ENCODE measurements around the gene TMC4. TPM values are rescaled to one million over a fixed set of nuclear protein-coding genes. Genes with fewer than 3 reads are reported as not detected.
"Not testable (repeated sequence)": the region's sequence is repeated elsewhere in the genome, so short reads cannot be mapped to it uniquely, and the experiment has no call there.

The TMC4 gene
- total RNA-seq, 2 experiments from 2014 or later, result not detected

DNA sequence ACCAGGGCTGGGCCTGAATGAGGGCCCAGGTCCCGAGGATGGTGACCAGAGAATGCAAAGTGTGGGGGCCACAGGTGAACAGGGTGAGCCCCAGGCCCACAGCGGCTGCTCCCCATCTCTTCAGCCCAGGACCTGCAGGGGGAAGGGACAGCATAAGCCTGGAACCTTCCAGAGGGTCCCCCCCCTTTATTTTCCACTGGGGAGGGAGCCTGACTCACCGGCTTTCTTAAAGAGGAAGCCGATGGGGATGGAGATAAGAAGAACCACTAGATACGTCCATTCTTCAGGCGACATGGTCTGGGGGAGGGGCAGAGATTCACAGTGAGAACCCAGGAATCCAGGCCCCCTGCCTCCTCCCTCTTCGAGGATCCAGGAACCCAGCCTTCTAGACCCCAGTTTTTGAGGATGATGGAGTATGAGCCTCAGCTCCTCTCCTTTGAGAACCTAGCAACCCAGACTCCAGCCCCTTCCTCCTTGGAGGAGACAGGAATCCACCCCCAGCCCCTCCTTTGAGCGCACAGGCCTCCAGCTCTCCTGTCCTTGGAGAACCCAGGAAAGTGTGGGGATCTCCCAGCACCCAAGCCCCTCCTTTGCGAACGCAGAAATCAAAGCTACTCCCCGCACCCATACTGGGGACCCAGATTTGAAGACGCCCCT is 15.4 kb upstream of the TMC4 start:
- ChIA-PET CTCF (interaction anchor here (0.6 to 2.0 kb wide), 9 partner anchors 10 to 519 kb away, joined by 3 to 9 read pairs (median 5); partner anchors contain the start of genes LENG1 and TMC4), POLR2A (interaction anchor here (1.3 to 5.8 kb wide), 3 partner anchors 17 to 51 kb away, joined by 3 to 131 read pairs (median 10); partner anchors contain the start of genes CNOT3, LENG1 and RPS9)

DNA sequence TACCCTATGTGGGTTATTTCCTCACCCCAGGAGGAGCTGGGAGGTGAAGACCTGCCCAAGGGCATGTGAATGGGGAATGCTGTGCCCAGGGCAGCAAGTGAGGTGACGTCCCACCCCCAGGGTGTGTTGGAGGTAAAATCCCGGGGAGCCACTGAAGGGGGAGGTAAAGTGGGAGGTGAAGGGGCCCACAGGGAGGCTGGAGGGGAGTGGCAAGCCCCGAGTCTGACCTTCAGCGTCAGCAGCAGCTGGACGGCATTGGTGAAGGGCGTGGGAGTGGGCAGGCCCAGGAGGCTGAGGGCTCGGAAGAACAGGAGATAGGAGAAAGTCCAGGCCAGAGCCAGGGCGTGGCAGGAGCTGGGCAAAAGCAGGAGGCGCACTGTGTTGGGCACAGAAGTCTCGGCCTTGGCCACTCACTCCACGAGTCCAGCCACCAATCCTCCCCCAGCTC is 14.0 kb upstream of the TMC4 start:
- ChIA-PET CTCF (interaction anchor here (1.9 to 2.0 kb wide), 2 partner anchors 17 to 19 kb away, joined by 5 to 6 read pairs; no protein-coding TSS in a partner anchor), POLR2A (no interaction called here)

DNA sequence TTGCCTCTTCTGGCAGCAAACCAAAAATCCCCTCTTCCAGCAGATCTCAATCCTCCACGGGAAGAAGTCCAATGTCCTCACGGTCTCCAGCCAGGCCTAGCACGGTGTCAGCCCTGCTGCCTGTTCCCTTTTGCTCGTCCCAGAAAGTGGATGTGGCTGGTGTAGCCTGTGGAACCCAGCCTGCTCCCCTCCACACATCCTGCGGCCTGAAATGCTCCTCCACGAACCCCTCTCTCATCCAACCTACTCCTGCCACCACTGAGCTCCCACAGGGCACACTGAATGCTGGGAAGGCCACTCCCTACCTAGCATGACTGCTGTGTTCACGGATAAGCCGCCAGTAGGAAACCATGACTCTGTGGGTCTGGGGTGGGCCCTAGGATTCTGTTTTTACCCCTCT is 13.4 kb upstream of the TMC4 start:
- ChIA-PET CTCF (interaction anchor here (1.9 kb wide), 1 partner anchor 19 kb away, joined by 5 read pairs; no protein-coding TSS in a partner anchor), POLR2A (no interaction called here)

DNA sequence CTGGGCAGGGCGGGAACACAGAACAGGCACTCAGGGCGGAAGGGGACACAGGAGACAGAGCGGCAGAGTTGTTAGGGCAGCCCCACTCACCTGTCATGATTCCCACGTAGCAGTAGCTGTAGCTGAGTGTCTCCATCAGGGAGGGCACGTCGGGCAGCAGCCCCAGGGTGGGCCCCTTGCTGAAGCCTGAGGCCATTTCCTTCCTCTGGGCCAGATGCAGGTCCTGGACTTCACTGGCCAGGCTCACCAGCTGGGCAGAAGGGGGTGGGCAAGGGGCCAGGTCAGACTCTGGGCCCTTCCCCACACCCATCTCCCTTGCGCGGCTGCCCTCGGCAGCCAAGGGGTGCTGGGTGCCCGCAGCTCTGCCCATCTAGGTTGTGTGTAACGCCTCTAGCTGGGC is 10.5 kb upstream of the TMC4 start:
- POLR2A ChIA-PET, result no interaction called here
- CTCF ChIA-PET, result interaction anchor here (1.2 kb wide), 1 partner anchor 15 kb away, joined by 3 read pairs; no protein-coding TSS in a partner anchor

DNA sequence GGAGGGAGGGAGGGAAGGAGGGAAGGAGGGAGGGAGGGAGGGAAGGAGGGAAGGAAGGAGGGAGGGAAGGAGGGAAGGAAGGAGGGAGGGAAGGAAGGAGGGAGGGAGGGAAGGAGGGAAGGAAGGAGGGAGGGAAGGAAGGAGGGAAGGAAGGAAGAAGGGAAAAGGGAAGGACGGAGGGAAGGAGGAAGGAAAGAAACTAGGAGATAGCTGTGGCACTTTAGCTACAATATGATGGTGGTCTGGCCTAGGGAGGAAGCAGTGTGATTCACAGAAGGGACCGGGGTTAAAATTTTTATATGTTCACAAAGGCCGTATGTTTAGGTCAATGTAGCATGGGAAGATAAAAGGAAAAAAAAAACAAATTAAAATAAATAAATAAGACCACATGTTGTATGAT is 8.9 kb upstream of the TMC4 start:
- POLR2A ChIA-PET, result interaction anchor here (0.7 kb wide), 1 partner anchor 70 kb away, joined by 5 read pairs; no protein-coding TSS in a partner anchor
- CTCF ChIA-PET, result not testable (repeated sequence)

DNA sequence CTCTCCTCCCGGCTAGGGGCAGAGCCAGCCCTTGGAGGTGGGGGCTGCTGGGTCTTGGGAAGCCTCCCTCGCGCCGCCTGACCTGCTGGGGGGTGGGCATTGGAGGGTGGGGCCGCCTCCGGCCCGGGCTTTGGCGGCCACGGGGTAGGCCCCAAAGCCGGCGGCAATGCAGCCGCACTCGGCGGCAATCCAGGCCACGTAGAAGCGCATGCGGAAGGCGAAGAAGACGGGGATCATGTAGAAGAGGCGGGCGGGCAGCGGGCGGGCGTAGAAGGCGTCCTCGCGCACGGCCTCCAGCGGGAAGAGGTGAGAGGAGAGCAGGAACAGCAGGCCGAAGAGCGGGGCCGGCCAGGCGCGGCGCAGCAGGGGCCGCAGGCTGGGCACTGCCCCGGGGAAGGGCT is 7.7 kb upstream of the TMC4 start:
- ChIA-PET CTCF (no interaction called here), POLR2A (no interaction called here)

DNA sequence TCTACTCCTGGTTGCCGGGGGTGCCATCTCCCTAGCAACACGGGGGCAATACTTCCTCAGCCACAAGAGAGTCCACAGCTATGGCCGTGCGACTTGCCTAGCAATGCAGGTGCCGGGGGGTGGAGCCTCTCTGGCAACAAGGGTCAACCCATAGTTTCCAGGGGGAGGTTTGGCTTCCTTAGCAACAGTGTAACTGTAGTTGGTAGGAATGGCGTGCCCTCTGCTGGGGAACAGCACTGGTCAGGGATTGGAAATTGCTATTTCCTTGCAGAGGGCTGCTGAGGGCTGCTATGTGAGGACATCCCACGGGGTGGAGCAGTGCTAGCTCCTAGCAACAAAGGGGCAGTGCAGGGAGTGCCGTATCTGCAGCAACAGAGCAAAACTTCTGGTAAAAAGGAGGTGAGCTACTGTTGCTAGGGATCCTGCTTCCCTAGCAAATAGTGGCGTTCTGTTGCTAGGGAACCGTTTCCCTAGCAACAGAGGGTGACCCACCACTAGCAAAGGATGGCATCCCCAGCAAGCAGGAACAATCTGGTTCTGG is 7.0 kb upstream of the TMC4 start:
- POLR2A ChIA-PET, result interaction anchor here (0.6 kb wide), 2 partner anchors 13 to 23 kb away, joined by 3 read pairs; no protein-coding TSS in a partner anchor

DNA sequence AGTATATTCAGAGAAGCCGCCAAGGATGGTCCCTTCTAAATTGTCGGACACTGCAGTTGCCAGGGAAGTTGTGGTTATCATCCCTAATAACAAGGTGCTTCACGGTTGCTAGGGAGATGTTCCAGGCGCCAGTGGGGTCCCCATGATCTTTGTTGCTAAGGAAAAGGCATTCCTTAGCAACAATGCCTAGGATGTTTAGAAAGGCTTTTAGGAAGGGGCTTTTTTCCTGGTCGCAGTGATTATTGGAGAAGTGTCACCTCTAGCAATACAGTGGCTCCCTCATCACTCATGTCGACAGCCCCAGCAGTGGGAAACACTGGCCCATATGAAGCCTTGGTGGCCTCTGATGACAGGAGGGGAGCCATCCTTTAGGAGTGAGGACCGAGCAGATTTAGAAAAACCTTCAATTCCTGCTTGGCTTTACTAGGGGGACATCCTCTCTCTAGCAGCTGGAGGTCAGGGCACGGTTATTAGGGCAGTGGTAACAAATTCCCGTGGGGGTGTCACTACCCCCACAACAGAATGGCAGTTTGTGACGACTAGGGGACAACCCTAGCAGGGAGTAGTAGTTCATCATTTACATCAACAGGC is 6.4 kb upstream of the TMC4 start:
- CTCF ChIA-PET, result no interaction called here
- POLR2A ChIA-PET, result interaction anchor here (0.6 kb wide), 2 partner anchors 12 to 24 kb away, joined by 3 read pairs; no protein-coding TSS in a partner anchor

More for the DNA sequence above, 7.0 kb upstream of the TMC4 start:
- CTCF ChIA-PET, result no interaction called here

DNA sequence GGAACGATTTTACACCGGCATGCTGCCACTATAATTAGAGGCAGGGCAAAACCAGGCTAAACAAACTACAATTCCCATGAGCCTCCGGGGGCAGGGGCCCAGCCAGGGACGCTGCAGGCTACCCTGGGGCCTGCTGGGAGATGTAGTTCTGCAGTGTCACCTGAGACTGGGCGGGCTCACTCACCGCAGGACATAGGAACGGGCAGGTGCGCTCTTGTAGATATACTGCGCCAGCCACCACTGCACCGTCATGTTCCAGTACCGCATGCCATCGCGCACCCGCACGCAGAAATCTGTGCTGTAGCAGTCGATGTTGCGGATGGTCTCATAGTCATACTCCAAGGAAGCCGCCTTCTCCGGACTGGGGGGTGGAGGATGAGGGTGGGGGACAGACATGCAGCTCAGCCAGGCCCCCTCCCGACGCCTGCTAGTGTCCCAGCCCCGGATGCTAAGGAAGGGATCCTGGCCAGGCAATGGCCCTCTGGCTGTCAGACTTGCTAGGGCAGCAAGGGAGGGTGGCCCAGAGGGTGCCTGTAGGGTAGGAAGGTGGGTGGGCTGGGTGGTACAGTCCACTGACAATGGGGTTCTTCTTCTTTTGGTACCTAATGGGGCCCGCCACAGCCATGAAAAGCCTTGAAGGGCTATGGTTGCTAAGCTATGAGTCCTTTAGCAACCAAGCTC is 5.8 kb upstream of the TMC4 start:
- CTCF ChIA-PET, result no interaction called here
- POLR2A ChIA-PET, result no interaction called here

DNA sequence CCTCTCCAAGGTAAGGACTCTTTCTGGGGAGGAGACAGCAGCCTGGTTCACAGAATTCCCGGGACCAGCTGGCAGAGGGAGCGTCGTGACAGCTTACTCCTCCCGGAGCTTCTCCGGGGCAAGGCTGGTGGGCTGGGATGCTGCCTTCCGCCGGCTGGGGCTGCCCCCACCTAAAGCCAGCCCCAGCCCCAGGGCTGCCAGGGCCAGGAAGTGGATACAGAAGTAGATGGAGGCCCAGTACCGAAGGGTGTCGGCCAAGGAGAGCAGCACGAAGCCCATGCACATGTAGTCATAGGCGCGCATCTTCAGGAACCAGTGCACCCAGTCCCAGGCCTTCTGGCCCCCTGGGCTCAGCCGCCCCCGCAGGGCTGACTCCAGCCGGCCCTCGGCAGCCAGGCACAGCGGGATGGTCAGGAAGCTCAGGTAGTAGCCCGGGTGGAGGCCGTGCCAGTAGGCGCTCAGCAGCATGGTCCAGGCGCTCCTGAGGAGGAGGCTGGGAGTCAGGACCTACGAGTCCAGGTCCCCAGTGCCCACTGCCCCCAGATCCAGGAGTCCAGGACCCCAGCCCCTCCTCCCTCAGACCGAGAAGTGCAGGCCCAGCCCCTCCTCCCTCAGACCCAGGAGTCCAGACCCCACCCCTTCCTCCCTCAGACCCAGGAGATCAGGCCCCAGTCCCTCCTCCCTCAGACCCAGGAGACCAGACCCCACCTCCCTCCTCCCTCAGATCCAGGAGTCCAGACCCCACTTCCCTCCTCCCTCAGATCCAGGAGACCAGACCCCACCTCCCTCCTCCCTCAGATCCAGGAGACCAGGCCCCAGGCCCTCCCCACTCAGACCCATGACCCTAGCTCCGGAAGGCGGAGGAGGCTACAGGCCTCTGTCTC is 1.2 kb upstream of the TMC4 start:
- POLR2A ChIA-PET, result interaction anchor here (1.0 to 1.2 kb wide), 2 partner anchors 17 to 36 kb away, joined by 6 read pairs; partner anchors contain the start of gene TSEN34
- CTCF ChIA-PET, result interaction anchor here (1.4 kb wide), 1 partner anchor 15 kb away, joined by 5 read pairs; the partner anchor contains the start of gene MBOAT7

DNA sequence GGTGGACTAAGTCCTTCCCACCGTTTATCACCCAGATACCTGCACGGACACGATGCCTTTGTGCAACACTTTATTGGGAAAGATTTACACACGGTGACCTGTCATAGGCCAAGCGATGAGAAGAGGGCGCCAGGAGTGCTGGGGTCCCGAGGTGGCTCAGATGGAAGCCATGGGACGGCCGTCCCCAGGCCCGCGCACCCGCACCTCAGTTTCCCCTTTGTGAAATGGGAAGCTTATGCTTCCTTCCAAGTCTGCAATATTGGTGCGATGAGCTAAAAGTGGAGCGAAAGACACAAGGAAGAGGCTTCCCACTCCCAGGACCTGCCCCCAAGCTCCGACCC is 369 bp upstream of the TMC4 start:
- POLR2A ChIA-PET, result interaction anchor here (0.6 to 1.2 kb wide), 3 partner anchors 18 to 37 kb away, joined by 3 to 6 read pairs (median 6); partner anchors contain the start of gene TSEN34

DNA sequence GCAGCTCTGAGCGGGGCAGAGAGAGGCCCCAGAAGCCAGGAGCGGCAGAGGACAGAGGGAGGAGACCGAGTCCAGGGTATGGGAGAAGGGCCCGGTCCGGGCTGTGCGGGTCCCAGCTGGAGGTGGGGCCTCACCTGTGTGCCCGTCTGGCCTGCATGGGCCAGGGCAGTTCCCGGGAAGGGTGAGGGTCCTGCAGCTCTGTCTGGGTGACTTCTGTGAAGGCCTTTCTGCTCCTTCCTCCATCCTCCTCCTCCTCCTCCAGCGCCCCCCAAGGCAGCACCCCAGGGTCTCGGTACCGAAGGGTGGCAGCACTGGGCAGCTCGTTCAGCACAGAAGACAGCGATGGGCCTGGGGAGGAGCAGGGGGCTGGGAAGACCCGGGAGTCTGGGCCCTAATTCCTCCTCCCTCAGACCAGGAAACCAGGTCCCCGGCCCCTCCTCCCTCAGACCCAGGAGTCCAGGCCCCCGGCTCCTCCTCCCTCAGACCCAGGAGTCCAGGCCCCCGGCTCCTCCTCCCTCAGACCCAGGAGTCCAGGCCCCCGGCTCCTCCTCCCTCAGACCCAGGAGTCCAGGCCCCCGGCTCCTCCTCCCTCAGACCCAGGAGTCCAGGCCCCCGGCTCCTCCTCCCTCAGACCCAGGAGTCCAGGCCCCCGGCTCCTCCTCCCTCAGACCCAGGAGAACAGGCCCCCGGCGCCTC is 1.1 kb downstream of the TMC4 start:
- CTCF ChIA-PET, result interaction anchor here (1.2 kb wide), 1 partner anchor 59 kb away, joined by 3 read pairs; no protein-coding TSS in a partner anchor
- POLR2A ChIA-PET, result not testable (repeated sequence)

More for the DNA sequence above, 369 bp upstream of the TMC4 start:
- CTCF ChIA-PET, result interaction anchor here (1.4 kb wide), 1 partner anchor 16 kb away, joined by 5 read pairs; the partner anchor contains the start of gene MBOAT7

DNA sequence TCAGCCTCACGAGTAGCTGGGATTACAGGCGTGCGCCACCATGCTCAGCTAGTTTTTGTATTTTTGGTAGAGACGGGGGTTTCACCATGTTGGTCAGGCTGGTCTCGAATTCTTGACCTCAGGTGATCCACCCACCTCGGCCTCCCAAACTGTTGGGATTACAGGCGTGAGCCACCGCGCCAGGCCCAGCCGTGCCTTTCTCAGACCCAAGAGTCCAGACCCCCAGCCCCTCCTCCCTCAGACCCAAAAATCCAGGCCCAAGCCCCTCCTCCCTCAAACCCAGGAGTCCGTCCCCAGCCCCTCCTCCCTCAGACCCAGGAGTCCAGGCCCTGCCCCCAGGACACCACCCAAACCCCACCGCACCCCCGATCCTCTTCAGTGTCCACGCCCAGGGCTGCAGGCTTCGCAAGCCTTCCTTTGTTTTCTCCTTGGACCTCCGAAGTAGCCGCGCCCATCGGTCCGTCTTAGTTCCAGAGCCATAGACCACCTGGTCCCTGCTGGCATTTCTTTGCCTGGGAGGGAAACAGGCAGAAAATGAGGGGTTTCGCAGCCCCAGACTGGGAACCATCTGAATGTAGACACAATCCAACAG is 3.7 kb downstream of the TMC4 start:
- POLR2A ChIA-PET, result no interaction called here

DNA sequence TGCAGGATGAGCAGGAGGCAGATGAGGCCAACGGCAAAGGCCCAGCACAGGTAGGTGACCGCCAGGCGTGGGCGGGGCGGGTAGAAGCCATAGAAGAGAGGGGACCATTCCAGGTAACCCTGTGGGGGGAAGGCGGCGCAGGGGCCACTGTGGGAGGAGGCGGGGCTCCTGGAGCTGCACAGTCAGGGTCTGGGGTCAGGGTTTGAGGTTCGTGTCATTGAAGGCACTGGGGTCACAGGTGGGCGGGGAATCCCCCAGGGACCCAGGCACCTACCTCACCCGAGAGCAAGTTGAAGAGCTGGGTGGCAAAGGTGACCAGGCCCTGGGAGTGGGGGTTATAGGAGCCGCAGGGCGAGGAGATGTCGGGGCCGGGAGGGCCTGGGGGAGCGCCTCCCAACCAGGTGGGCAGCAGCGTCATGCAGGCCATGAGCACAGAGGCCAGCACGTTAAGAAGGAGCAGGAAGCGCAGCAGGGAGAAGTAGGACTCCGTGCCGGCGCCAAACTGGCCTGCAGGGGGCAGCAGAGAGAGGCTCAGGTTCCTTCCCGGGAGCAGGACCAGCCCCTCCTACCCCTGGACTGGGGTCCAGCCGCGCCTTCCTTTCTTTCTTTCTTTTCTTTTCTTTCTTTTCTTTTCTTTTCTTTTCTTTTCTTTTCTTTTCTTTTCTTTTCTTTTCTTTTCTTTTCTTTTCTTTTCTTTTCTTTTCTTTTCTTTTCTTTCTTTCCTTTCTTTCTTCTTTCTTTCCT is 4.6 kb downstream of the TMC4 start:
- CTCF ChIA-PET, result interaction anchor here (0.7 to 2.0 kb wide), 7 partner anchors 15 to 98 kb away, joined by 3 to 5 read pairs (median 3); partner anchors contain the start of genes CNOT3 and MBOAT7
- POLR2A ChIA-PET, result no interaction called here

More for the DNA sequence above, 3.7 kb downstream of the TMC4 start:
- CTCF ChIA-PET, result interaction anchor here (0.7 to 2.0 kb wide), 3 partner anchors 19 to 97 kb away, joined by 3 to 6 read pairs (median 4); no protein-coding TSS in a partner anchor

DNA sequence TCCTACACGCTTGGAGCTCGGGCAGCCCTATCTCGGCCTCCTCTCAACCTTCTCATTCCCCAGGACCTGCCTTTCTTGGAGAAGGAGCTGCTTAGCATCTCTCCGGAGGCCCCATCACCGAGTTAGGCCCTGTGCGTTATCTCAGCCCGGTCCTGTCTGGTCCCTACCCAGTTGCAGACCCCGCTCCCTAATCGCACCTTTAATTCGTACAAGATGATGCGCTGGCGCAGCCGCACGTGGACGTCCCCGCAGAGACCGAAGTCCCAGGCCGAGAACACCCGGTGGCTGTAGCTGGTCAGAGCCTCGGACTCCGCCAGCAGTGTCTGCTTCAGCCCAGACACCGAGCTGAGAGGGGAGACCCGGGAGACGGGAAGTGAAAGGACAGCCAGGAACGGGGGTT is 7.7 kb downstream of the TMC4 start:
- ChIA-PET CTCF (interaction anchor here (0.7 to 1.2 kb wide), 2 partner anchors 28 to 115 kb away, joined by 3 read pairs; partner anchors contain the start of gene CNOT3), POLR2A (no interaction called here)

DNA sequence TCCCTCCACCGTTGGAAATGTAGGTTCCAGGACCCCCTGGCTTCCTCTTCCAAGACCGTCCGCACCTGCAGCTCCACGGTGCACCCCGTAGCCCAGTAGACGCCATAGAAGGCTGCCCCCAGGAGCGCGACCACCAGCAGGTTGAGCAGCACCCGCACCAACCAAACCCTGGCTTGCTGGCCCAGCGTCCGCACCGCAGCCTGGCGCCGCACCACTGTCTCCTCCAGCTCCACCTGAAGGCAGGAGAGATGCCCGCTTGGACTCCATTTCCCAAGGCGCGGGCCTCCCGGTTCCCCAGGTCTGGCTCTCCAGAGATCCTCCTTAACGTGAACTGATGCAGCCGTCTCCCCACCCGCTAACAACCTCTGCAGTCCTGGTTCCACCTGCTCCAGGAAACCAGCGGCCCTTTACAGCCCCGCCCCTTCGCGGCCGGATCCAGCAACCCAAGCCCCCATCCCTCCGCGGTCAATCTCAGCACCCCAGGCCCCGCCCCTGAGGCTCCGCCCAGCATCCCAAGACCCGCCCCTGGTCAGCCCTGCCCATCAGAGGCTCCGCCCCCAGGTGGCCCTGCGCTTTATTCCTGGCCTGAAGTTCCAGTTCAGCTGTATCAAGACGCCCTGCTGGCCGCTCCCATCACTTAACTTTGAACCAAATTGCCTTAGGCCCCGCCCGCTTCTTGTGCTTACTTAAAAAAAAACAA is 8.4 kb downstream of the TMC4 start:
- ChIA-PET CTCF (interaction anchor here (0.7 to 1.2 kb wide), 2 partner anchors 27 to 116 kb away, joined by 3 read pairs; partner anchors contain the start of gene CNOT3), POLR2A (no interaction called here)

All from activated CD8-positive, alpha-beta memory T cell treated with anti-CD3 and anti-CD28 coated beads for 36 hours (primary cell).